ENCODE data around the gene POLR2C. TPM values are rescaled to one million over a fixed set of nuclear protein-coding genes. Genes with fewer than 3 reads are reported as not detected.
"Not testable (repeated sequence)": the region's sequence is repeated elsewhere in the genome, so short reads cannot be mapped to it uniquely, and the experiment has no call there.

The POLR2C gene
- 52.7 TPM for total RNA-seq

DNA sequence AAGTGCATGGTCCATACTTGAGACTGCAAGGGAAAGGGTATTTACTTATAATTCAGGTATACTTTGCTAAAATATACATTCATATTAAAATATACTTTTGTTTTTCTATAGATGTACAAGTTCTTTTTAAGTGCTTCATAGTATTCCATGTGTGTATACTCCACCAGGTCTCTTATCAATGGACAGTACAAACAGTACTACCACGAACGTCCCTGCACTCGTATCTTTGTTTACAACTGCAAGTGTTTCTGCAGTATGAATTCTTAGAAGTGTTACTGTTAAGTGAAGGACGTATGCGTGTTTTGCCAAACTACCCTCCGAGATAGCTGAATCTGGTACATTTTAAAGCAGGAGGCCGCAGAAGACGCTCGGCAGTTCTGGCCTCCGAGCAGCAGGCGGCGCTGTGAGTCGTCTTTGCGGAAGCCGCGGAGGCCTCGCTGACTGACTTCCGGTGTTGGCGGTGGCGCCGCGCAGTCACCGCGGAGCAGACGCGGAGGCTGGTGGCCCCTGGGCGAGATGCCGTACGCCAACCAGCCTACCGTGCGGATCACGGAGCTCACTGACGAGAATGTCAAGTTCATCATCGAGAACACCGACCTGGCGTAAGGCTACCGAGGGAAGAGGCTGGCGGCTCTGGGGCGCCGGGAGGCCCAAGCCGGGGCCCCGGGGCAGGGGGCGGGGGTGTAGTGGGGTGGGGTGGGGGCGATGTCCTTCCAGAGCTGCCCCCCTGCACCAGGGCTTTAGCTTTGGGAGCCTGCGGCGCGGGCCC is at the start of gene POLR2C:
Gene POLR2C (plus strand): TSS at position 471 of the 769 bp plus-strand sequence. CDS start 46 bp downstream, at position 517.
- DNase-seq = peak; percentile 79

DNA sequence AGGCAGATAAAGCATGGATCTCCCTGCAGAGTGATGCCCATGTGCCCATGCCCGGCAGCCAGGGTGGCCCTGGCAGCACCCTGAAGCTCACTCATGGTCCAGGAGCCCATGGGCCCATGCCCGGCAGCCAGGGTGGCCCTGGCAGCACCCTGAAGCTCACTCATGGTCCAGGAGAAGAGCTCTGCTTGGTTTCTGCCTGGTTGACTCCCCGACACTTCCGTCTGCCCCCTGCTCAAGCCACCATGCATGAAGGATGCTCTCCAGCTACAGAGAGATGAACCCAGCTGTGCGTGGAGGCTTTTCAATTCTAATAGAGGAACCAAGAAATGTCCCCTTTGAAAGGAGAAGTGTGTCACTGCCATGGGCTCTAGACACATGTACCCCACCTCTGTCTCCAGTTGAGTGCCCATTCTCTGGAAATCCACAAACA is 49.2 kb upstream of the POLR2C start:
- no peak for DNase-seq

DNA sequence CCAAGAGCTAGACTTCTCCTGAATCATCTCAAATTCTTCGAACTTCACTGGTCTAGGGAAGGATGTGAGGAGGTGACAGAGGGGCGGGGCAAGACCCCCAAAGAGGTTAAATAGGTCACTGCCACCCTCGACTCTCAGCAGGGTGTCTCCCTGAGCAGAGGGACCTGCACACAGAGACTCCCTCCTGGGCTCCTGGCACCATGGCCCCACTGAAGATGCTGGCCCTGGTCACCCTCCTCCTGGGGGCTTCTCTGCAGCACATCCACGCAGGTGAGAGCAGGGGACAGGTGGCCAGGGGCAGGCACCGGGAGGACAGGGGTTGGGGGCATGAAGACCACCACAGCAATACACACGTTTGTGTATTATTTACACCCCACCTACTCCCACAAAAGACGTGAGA is 48.7 kb upstream of the POLR2C start:
- no peak for DNase-seq

DNA sequence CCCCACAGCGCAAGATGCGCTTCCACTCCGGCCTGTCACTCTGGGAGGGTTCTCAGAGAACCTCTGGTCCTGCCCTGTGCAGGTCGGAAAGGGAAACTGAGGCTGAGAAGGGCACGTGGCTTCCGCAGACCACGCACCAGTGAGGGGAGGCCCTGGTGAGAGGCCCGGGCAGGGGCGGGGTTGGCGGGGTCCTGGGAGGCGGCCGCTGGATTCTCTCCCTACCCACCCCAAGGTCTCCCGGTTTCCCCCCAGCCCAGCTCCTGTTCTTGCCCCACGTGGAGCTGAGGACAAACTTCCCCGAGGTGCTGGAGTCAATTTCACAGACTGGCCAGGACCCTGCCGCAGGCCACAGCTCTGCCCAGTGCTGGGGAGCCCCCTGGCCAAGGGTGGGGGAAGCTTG is 46.4 kb upstream of the POLR2C start:
- no peak for DNase-seq

DNA sequence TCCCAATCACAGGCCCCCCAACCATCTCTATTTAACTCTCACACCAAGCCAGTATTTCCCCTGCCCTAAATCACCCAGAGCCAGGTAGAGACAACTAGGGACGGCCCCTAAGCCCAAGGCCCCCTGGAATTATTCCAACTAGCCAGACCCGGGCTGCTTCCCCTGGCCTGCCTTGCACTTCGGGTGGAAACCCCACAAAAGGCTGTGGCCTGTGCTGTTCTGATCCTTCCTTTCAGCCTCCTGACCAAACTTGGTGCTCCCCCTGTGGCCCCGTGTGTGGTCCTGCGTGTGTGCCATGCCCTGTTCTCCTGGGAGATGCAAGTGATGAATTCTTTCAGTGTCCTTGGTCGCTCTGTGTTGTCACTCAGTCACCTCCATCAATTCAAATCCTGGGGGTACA is 43.0 kb upstream of the POLR2C start:
- no peak for DNase-seq

DNA sequence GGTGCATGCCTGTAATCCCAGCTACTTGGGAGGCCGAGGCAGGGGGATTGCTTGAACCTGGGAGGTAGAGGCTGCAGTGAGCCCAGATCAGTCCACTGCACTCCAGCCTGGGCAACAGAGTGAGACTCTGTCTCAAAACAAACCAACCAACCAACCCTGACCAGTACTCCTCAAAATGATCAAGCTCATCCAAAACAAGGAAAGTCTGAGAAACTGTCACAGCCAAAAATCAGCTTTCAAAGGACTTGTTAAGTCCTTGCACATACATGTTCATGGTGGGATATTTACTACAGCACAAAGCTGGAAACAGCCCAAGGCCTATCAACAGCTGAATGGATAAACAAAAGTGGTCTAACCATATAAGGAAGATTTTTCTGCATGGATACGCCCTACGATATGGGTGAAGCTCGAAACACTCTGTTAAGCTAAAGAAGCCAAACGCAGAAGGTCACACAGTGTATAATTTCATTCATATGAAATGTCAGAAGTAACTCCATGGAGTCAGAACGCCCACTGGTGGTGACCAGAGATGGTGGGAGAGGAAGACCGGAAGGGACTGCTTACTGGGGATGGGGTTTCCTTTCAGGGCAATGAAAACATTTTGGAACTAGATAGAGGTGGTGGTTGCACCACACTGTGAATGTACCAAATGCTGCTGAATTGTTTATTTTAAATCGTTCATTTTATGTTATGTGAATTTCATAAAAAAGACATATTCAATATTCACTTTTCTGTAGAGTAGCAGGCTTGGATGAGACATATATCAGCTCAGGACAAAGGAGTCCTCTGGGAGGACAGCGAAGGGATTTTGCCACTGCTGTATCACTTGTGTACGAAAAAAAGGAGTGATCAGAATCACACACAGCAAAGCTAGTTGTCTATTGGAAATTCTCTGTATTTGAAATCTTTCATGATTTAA is 40.2 kb upstream of the POLR2C start:
- no peak for DNase-seq

DNA sequence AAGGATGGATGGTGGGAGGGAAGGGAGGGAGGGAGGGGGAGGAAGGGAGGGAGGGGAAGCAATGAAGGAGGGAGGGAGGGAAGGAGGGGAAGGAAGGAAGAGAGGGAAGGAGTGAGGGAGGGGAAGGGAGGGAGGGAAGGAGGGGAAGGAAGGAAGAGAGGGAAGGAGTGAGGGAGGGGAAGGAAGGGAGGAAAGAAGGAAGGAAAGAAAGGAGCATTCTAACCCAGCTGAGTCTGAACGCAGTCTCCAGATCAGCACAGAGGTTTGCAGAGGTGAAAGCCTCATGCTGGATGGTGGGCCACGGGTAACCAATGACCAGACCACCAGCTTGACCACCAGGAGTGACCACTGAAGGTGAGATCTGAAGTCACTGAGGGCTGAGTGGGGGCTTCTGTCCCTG is 39.3 kb upstream of the POLR2C start:
- no peak for DNase-seq

DNA sequence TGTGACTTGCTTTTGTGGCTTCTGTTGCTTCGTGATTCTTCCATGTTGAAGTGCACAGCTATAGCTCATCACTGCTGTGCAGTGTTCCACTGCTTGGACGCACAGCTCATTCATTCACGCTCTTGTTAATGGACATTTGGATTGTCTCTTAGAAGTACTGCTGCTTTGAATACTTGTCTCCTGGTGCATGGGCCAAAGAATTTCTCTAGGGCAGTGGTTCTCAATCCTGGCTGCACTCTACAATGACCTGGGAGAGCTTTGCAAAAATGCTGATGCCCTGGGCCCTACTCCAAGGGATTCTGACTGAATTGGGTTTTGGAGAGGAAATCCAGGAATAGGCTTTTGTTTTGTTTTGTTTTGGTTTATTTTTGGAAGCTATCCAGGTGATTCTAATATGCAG is 37.9 kb upstream of the POLR2C start:
- no peak for DNase-seq

DNA sequence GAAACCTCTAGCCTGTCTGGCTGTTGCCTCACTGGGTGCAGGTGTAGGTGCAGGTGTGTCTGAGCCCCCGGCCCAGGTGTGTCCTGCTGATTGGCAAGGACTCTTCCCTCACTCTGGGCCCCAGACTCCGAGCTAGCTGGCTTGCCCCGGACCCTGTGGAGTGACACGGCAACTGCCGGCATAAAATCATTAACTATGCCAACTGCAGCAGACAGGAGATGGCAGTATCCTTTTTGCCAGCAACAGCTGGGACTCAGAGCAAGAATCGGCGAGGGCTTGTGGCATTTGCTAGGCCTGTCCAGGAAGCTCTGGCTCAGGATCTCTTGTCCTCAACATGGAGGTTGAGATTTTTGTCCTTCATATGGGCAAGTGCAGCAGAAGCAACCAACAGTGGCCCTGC is 36.1 kb upstream of the POLR2C start:
- no peak for DNase-seq

DNA sequence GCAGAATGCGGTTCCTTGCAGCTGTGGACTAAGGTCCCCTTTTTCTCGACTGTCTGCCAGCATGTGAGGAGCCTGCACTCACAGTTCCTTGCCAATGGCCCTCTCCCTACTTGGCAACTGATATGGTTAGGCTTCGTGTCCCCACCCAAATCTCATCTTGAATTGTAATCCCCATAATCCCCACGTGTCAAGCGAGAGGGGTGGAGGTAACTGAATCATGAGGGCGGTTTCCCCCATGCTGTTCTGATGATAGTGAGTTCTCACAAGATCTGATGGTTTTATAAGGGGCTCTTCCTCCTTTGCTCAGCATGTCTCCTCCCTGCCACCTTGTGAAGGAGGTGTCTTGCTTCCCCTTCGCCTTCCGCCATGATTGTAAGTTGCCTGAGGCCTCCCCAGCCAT is 35.2 kb upstream of the POLR2C start:
- no peak for DNase-seq

DNA sequence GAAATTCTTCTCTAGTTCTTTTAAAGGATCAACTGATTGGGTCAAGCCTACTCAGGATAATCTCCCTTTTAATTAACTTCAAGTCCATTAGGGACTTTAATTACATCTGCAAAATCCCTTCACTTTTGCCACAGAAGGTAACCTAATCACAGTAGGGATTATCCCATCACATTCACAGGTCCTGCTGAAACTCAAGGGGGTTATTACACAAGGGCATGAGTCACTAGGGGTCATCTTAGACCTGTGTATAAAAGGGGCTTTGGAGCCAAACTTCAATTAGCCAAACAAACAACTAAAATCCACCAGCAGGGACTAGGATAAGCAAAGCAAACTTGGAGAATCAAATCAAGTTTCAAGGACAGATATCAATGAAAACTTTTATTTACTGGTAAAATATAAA is 34.7 kb upstream of the POLR2C start:
- DNase-seq = no peak

DNA sequence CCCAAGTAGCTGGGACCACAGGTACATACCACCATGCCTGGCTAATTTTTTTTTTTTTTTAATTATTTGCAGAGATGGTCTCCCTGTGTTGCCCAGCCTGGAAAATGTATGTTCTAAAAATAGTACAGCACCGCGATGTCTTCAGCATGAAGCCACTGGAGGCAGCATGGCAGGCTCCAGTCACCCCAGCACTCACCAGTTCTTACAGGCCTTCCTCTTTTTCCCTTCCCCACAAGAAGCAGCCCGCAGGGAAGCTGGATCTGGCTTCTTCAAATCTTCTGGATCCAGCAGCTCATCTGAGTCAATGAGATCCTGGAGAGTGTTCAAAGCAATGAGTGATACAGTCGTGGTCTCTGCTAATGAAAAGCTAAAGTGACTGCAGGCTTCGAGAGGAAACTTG is 31.5 kb upstream of the POLR2C start:
- no peak for DNase-seq

DNA sequence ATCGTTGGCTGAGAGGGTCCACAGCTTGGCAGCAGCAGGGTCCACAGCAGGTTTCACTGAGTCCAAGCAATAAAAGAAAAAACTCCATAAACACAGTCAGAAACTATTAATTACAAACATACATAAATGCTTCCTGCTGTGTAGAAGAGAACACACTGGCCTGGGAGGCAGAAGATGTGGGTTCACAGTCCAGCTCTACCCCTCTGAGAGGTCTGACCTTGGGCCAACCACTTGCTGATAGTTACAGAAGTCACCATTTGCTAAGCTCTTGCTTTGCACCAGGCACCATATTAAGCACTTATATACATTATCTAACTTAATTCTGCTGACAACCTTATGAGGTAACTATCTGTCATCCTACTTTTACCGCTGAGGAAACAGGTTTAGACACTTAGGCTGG is 30.0 kb upstream of the POLR2C start:
- no peak for DNase-seq

DNA sequence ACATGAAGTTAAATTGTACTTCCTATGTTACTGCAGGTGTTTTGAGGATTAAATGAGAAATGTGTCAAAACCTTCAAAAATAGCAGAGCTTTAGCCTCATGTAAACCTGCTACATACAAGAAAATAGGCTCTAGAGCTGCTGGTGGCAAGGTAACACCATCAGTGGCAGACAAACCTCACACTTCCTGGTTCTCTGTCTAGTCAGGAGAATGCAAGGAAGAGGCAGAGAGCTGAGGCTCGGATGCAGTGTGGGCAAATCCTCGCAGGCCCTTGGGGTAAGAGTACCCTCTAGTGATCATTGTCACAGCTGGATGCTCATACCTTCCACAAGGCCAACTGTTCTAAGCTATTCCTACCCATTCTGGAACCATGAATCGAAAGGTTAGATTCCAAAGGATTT is 29.5 kb upstream of the POLR2C start:
- no peak for DNase-seq

DNA sequence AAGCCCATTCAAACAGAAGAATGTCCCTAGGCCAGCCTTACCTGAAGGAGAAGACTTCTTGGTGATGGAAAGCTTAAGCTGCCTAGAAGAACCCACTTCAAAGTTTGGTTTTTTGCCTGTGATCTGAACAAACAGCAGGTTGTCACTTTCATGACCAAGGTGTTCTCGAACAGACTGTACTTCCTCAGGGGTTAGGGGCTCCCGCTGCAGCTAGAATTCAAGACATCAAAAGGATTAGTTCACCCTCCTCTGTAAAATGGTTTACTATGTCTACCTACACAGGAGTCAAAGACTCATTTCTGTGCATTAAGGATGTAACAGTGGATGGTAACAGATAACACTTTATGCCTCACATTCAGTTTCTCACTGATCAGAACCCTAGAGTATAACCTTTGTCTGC is 28.5 kb upstream of the POLR2C start:
- DNase-seq = no peak

DNA sequence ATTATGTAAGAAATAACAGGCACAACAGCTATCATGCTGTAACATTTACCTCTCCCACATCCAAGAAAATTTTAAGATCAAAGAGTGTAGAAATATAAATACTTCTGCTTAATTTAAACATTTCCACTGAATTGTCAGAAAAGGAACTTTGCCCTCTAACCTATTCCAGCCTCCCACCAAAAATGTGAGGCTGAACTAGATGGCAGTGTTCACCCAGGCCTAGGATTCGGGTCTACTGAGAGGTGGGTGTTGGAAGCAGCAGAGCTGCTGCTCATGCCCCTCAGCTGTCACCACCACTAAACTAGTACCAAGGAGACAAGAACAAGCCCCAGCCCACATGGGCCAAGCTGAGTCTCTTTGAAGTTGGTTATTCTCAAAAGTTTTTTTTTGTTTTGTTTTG is 26.6 kb upstream of the POLR2C start:
- no peak for DNase-seq

DNA sequence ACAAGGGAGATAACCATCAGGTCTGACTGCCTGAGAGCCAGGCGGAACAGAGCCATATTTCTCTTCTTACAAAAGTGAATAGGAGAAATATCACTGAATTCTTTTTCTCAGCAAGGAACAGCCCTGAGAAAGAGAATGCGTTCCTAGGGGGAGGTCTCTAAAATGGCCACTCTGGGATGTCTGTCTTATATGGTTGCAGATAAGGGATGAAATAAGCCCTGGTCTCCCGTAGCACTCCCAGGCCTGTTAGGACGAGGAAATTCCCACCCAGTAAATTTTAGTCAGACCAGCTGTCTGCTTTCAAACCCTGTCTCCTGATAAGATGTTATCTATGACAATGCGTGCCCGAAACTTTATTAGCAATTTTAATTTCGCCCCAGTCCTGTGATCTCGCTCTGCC is 22.5 kb upstream of the POLR2C start:
- not testable (repeated sequence) for DNase-seq

DNA sequence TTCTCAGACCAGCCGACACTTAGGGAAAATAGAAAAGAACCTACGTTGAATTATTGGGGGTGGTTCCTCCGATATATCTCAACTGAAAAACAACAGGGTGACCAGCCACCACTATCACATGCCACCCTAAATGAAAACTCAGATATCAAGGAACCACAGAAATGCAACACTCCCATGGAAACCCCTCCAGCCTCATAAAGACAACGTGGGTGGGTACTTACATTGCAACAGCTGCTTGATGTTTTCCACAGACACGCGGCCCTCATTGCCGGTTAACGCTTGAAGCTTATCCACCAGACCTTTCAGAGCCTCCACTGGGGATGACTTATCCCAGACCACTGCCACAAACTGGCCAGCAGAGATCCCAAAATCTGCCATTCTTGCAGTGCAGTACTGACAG is 21.9 kb upstream of the POLR2C start:
- not testable (repeated sequence) for DNase-seq

DNA sequence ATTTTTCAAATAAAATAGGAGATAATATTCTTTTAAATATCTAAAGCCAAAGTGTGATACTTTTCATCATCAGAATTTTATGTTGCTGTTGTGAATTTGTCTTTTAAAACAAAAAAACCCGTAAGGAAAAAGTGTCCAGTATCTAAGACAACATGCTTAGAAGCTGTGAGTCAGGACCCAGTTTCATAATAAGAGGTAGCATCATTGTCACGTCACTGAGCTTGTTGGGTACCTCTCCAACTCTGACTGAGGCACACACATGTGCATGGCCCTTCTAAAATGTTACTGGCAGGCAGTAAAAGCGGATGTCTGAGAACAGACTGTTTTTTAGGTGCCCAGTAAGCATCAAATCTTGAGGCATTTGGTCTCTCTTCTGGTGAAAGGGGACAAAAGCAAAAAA is 17.8 kb upstream of the POLR2C start:
- no peak for DNase-seq

DNA sequence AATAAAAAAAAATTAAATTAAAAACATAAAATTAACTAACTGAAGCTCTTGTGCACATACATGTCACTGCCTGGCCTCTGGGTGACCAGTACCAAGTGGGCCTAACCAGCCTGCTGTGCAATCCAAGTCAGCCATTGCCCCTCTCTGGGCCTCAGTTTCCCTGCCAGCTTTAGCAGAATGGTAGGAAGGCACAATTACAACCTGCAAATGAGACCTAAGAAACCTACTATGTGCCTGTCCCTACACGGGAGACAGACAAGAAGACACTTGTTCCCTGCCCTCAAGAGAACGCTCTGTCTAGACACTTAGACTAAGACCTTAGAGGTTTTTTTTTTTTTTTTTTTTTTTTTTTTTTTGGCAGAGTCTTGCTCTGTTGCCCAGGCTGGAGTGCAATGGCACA is 17.0 kb upstream of the POLR2C start:
- no peak for DNase-seq

DNA sequence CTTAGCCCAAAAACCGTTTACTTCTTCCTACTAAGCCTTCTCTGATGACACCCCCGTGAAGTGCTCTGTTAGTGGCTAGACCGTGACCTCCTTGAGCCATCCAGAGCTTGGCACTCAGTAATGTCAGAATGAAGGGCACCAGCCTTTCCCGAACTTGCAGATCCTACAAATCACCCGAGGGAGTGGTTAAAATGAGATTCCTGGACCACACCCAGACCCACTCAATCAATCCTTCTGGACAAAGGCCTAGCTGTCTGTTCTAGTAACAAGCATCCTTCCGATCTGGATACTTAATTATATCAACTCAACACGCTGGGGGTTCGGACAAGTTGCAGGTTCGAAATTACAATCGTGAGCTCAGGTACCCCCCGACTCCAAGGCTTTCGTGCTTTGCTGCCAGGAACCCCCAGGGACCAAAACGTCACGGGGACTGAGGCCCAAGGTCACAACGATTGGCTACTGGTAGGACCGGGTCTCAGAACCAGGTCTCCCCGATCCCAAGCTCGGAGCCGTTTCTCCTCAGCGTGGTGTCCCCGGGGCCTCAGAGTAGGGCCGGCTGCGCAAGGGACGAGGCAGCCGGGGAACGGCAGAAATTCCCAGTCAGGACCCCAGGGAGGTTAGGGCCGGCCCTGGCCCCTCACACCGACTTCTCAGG is 15.8 kb upstream of the POLR2C start:
- no peak for DNase-seq

DNA sequence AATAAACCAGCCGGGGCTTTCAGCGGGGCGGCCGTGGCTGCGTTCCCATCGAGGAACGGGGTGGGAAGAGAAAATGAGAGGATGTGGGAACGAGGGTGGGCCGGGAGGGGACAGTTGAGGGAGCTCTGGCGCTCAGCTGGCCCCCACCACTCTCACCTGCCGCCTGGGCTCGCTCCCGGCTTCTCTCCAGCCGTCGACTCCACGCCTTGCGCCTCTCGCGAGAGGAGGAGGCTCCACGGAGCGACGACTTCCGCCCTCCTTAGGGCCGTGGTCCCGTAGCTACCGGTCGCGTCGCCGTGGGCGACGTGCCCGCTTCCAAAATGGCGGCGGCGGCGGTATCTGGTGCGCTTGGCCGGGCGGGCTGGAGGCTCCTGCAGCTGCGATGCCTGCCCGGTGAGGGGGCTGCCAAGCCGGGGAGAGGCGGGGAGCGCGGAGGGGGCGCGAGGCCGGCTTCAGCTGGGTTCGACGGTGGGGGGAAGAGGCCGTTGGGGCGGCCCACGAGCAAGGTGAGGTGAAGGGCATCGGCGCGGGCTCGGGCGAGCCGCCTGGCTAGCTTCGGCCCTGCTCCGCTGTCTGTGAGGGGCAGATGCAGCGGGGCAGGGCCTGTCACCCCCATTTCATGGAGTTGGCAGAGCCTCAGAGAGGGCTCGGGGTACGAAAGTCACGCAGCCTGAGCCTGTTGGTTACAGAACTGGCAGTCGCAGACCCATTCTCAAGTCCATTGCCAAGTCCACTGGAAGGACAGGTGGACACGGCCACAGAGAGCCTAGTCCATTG is 15.1 kb upstream of the POLR2C start, which contains the start of the genes CIAPIN1 and COQ9:
Gene CIAPIN1 (minus strand): TSS at position 200 of the 777 bp plus-strand sequence. CDS start 6,457 bp downstream, outside the sequence.
Gene COQ9 (plus strand): TSS at position 294 of the 777 bp plus-strand sequence. CDS start 27 bp downstream, at position 321.
- DNase-seq = peak; percentile 86

Measured in occipital lobe (tissue), 2 donors.